Measurements from ENCODE around the gene CROCC2.
"Not testable (repeated sequence)": the region's sequence is repeated elsewhere in the genome, so short reads cannot be mapped to it uniquely, and the experiment has no call there.

The CROCC2 gene

GRCh38 chr2:240972201-240972600, 66.1 kb downstream of the CROCC2 start:
- no peak for DNase-seq

- DNase-seq: no peak
Observed at GRCh38 chr2:240972636-240973521, 66.7 kb downstream of the CROCC2 start.

- peak; percentile 57 for DNase-seq
Observed at GRCh38 chr2:240974771-240975572, 68.8 kb downstream of the CROCC2 start.

GRCh38 chr2:240975903-240976302, 69.8 kb downstream of the CROCC2 start:
- DNase-seq: not testable (repeated sequence)

GRCh38 chr2:240981280-240981679, 75.1 kb downstream of the CROCC2 start:
- no peak for DNase-seq

GRCh38 chr2:240981871-240982800, 76.0 kb downstream of the CROCC2 start:
- DNase-seq: no peak

- no peak for DNase-seq
Observed at GRCh38 chr2:240982821-240983281, 76.7 kb downstream of the CROCC2 start.

GRCh38 chr2:240983361-240983995, 77.3 kb downstream of the CROCC2 start:
- DNase-seq: peak; percentile 25

GRCh38 chr2:240983996-240984498, 77.9 kb downstream of the CROCC2 start:
- no peak for DNase-seq

GRCh38 chr2:240985881-240986786, 80.0 kb downstream of the CROCC2 start:
- no peak for DNase-seq

GRCh38 chr2:240986787-240987411, 80.8 kb downstream of the CROCC2 start:
- DNase-seq: no peak

GRCh38 chr2:240987588-240987987, 81.5 kb downstream of the CROCC2 start:
- DNase-seq: no peak

GRCh38 chr2:240988146-240988545, 82.0 kb downstream of the CROCC2 start:
- DNase-seq: no peak

- DNase-seq: no peak
Observed at GRCh38 chr2:240988571-240989271, 82.6 kb downstream of the CROCC2 start.

- no peak for DNase-seq
Observed at GRCh38 chr2:240989451-240990265, 83.5 kb downstream of the CROCC2 start.

GRCh38 chr2:240990266-240990529, 84.1 kb downstream of the CROCC2 start:
- DNase-seq: no peak

GRCh38 chr2:240990726-240991377, 84.7 kb downstream of the CROCC2 start:
- DNase-seq: no peak
